IPS DF 4.7 (cell line): ENCODE measurements around the gene EPB41L5.
"Not testable (repeated sequence)": the region's sequence is repeated elsewhere in the genome, so short reads cannot be mapped to it uniquely, and the experiment has no call there.

ENCODE experiments used
- DNase-seq: peaks from one replicate; pipeline ENCODE4 v3.0.0-alpha.2; 2013; ENCODE audit warnings: low spot score; ENCODE audit errors: extremely low read depth

The EPB41L5 gene

GRCh38 chr2:120012771-120013596 is at the start of gene EPB41L5:
Gene EPB41L5, plus strand, starts transcription at chr2:120013077. Its CDS starts 6,008 bp downstream, at chr2:120019085.
- peak; percentile 72 for DNase-seq

- DNase-seq: no peak
Measured at GRCh38 chr2:119981896-119982295, 31.0 kb upstream of the EPB41L5 start.

GRCh38 chr2:119982506-119982905 is 30.4 kb upstream of the EPB41L5 start:
- DNase-seq: no peak

- DNase-seq: no peak
Measured at GRCh38 chr2:119983108-119983507, 29.8 kb upstream of the EPB41L5 start.

- DNase-seq: no peak
Measured at GRCh38 chr2:119996148-119996547, 16.7 kb upstream of the EPB41L5 start.

GRCh38 chr2:119996896-119997891 is 15.7 kb upstream of the EPB41L5 start:
- DNase-seq: not testable (repeated sequence)

- DNase-seq: no peak
Measured at GRCh38 chr2:120001471-120001870, 11.4 kb upstream of the EPB41L5 start.

GRCh38 chr2:120004254-120004653 is 8.6 kb upstream of the EPB41L5 start:
- DNase-seq: no peak

GRCh38 chr2:120005834-120006521 is 6.9 kb upstream of the EPB41L5 start:
- DNase-seq: no peak

GRCh38 chr2:120007851-120008250 is 5.0 kb upstream of the EPB41L5 start:
- DNase-seq: no peak

GRCh38 chr2:120012363-120012762 is 514 bp upstream of the EPB41L5 start:
- no peak for DNase-seq

GRCh38 chr2:120013597-120014223 is 833 bp downstream of the EPB41L5 start:
- DNase-seq: no peak

- DNase-seq: no peak
Measured at GRCh38 chr2:120014226-120014980, 1.5 kb downstream of the EPB41L5 start.

GRCh38 chr2:120016800-120017199 is 3.9 kb downstream of the EPB41L5 start:
- no peak for DNase-seq

- no peak for DNase-seq
Measured at GRCh38 chr2:120017201-120017600, 4.3 kb downstream of the EPB41L5 start.

GRCh38 chr2:120018549-120018948 is 5.7 kb downstream of the EPB41L5 start:
- no peak for DNase-seq

GRCh38 chr2:120020554-120020953 is 7.7 kb downstream of the EPB41L5 start:
- no peak for DNase-seq

GRCh38 chr2:120022505-120022904 is 9.6 kb downstream of the EPB41L5 start:
- not testable (repeated sequence) for DNase-seq

GRCh38 chr2:120026890-120027289 is 14.0 kb downstream of the EPB41L5 start:
- DNase-seq: no peak

GRCh38 chr2:120028795-120029194 is 15.9 kb downstream of the EPB41L5 start:
- DNase-seq: no peak
